K562 (cell line): ENCODE results near the gene CRABP2.

Experiments used
- CHD2 ChIP-seq: IDR thresholded peaks from 2 replicates; pipeline ENCODE4 v1.6.1; 2011; ENCODE audit warnings: low read depth, low read length
- TF ChIP-seq, protein P1 (sequence below), 3 experiments: IDR thresholded peaks in 2 of 3; conservative IDR thresholded peaks in 1 of 3; 2 replicates each; pipeline ENCODE4 v1.5.1; 2011 to 2012; ENCODE audit warnings: low read length in 3 of 3, mild to moderate bottlenecking in 3 of 3, control low read depth in 2 of 3, improper control_type of control experiment in 1 of 3, inconsistent platforms in 1 of 3, low read depth in 1 of 3, mixed read lengths in 1 of 3, moderate library complexity in 1 of 3; ENCODE audit not compliant: insufficient read depth in 2 of 3
- TF ChIP-seq, protein P2 (sequence below): sonication (generic); formaldehyde crosslinking; IDR thresholded peaks from 2 replicates; pipeline ENCODE4 v1.8.0; 2022; ENCODE audit warnings: missing genetic modification reagents, mild to moderate bottlenecking, borderline replicate concordance
- TF ChIP-seq, protein P3 (sequence below), 2 experiments: fragments of 450-650 bp in 1 of 2; sonication (generic) in 1 of 2; formaldehyde crosslinking; conservative IDR thresholded peaks; 2 replicates each; pipeline versions ENCODE4 v1.4.0 to v1.8.1; 2020 to 2022; ENCODE audit warnings: mild to moderate bottlenecking in 1 of 2, missing genetic modification reagents in 1 of 2

DNA sequence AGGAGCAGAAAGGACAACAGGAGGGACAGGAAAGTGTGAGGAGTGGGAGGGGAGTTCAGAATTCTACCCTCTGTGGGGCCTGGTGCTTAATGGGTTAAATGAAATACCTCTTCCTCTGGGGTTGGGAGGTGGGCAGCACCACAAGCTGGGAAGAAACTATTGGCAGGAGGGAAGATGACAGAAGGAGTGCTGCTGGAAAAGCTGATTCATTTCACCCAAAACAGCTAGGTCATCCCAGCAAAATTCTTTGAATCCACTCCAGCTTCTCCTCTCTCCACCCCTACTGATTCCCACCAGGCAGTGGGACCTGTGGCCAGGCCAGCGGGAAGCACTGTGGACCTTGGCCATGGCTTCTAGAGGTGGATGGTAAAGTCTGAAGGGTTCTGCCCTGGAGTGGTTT, 50.7 kb downstream of the CRABP2 start:
- TF ChIP-seq CHD2: no peak
- TF ChIP-seq, protein P1, sequence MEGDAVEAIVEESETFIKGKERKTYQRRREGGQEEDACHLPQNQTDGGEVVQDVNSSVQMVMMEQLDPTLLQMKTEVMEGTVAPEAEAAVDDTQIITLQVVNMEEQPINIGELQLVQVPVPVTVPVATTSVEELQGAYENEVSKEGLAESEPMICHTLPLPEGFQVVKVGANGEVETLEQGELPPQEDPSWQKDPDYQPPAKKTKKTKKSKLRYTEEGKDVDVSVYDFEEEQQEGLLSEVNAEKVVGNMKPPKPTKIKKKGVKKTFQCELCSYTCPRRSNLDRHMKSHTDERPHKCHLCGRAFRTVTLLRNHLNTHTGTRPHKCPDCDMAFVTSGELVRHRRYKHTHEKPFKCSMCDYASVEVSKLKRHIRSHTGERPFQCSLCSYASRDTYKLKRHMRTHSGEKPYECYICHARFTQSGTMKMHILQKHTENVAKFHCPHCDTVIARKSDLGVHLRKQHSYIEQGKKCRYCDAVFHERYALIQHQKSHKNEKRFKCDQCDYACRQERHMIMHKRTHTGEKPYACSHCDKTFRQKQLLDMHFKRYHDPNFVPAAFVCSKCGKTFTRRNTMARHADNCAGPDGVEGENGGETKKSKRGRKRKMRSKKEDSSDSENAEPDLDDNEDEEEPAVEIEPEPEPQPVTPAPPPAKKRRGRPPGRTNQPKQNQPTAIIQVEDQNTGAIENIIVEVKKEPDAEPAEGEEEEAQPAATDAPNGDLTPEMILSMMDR (IDR thresholded peaks at IDR 0.05 in 2 of 3, conservative IDR thresholded peaks at IDR 0.05 in 1 of 3; ENCODE audit: insufficient read depth in 2 of 3, low read depth in 1 of 3, low read length in 3 of 3): no peak
- TF ChIP-seq, protein P2, sequence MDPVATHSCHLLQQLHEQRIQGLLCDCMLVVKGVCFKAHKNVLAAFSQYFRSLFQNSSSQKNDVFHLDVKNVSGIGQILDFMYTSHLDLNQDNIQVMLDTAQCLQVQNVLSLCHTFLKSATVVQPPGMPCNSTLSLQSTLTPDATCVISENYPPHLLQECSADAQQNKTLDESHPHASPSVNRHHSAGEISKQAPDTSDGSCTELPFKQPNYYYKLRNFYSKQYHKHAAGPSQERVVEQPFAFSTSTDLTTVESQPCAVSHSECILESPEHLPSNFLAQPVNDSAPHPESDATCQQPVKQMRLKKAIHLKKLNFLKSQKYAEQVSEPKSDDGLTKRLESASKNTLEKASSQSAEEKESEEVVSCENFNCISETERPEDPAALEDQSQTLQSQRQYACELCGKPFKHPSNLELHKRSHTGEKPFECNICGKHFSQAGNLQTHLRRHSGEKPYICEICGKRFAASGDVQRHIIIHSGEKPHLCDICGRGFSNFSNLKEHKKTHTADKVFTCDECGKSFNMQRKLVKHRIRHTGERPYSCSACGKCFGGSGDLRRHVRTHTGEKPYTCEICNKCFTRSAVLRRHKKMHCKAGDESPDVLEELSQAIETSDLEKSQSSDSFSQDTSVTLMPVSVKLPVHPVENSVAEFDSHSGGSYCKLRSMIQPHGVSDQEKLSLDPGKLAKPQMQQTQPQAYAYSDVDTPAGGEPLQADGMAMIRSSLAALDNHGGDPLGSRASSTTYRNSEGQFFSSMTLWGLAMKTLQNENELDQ (CRISPR knock-in tag): no peak
- TF ChIP-seq, protein P3, sequence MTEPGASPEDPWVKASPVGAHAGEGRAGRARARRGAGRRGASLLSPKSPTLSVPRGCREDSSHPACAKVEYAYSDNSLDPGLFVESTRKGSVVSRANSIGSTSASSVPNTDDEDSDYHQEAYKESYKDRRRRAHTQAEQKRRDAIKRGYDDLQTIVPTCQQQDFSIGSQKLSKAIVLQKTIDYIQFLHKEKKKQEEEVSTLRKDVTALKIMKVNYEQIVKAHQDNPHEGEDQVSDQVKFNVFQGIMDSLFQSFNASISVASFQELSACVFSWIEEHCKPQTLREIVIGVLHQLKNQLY (CRISPR knock-in tag; conservative IDR thresholded peaks at IDR 0.05): no peak
